CD8-positive, alpha-beta memory T cell (primary cell): Measurements from ENCODE around the gene BFSP1. TPM values are rescaled to one million over a fixed set of nuclear protein-coding genes. Genes with fewer than 3 reads are reported as not detected.

ENCODE experiments used
- CTCF ChIA-PET: fragments of 350-600 bp; sonication (Branson Sonifier 250); formaldehyde crosslinking; loops from one replicate; lab custom pipeline; 2021; ENCODE audit warnings: antibody characterized with exemption; lab: Charles Lee
- POLR2A ChIA-PET: fragments of 350-600 bp; sonication (Branson Sonifier 250); formaldehyde crosslinking; loops from one replicate; lab custom pipeline; 2021; ENCODE audit warnings: antibody characterized with exemption; lab: Charles Lee
- DNase-seq, 5 donors: peaks; one replicate each; pipeline versions ENCODE4 v3.0.0 to v3.0.0-alpha.2; 2020 to 2022; ENCODE audit warnings: mixed read lengths in 1 of 5
- H3K27ac ChIP-seq: one replicate; pipeline ENCODE4 v1.7.0; 2013; ENCODE audit warnings: low read depth, mild to moderate bottlenecking, low read length, moderate library complexity
- H3K27me3 ChIP-seq: 2 replicates; pipeline ENCODE4 v1.7.0; 2013; ENCODE audit warnings: low read length, mild to moderate bottlenecking; ENCODE audit not compliant: insufficient read depth, poor library complexity, severe bottlenecking
- H3K36me3 ChIP-seq: 2 replicates; pipeline ENCODE4 v1.7.0; 2013; ENCODE audit warnings: mild to moderate bottlenecking, low read length, moderate library complexity; ENCODE audit not compliant: insufficient read depth
- H3K4me1 ChIP-seq: 2 replicates; pipeline ENCODE4 v1.7.0; 2013; ENCODE audit warnings: mild to moderate bottlenecking, low read length, moderate library complexity; ENCODE audit not compliant: insufficient read depth
- H3K4me3 ChIP-seq: 2 replicates; pipeline ENCODE4 v1.7.0; 2013; ENCODE audit warnings: mild to moderate bottlenecking, low read length
- H3K9me3 ChIP-seq: 2 replicates; pipeline ENCODE4 v1.7.0; 2013; ENCODE audit warnings: mild to moderate bottlenecking, low read length
- H3K27ac Mint-ChIP-seq, 8 donors: one replicate each; pipeline ENCODE4 v1.8.0; 2020 to 2021; ENCODE audit warnings: mixed read lengths in 8 of 8, mild to moderate bottlenecking in 6 of 8, inconsistent platforms in 3 of 8, moderate library complexity in 3 of 8
- H3K27me3 Mint-ChIP-seq, 2 donors: one replicate each; pipeline ENCODE4 v1.8.0; 2020 to 2021; ENCODE audit warnings: mixed read lengths in 2 of 2, mild to moderate bottlenecking in 1 of 2, moderate library complexity in 1 of 2
- H3K36me3 Mint-ChIP-seq, 3 donors: one replicate each; pipeline ENCODE4 v1.8.0; 2020 to 2021; ENCODE audit warnings: mixed read lengths in 3 of 3, inconsistent platforms in 1 of 3, mild to moderate bottlenecking in 1 of 3
- H3K4me1 Mint-ChIP-seq, 3 donors: one replicate each; pipeline ENCODE4 v1.8.0; 2020 to 2021; ENCODE audit warnings: mixed read lengths in 3 of 3, inconsistent platforms in 1 of 3, mild to moderate bottlenecking in 1 of 3
- H3K4me3 Mint-ChIP-seq, 7 donors: one replicate each; pipeline ENCODE4 v1.8.0; 2020 to 2021; ENCODE audit warnings: mixed read lengths in 7 of 7, mild to moderate bottlenecking in 6 of 7, moderate library complexity in 4 of 7, inconsistent platforms in 2 of 7
- H3K9me3 Mint-ChIP-seq, 5 donors: one replicate each; pipeline ENCODE4 v1.8.0; 2020 to 2022; ENCODE audit warnings: mixed read lengths in 5 of 5, mild to moderate bottlenecking in 3 of 5, moderate library complexity in 2 of 5, inconsistent platforms in 1 of 5
- polyA plus RNA-seq: library from polyadenylated mRNA; unstranded; fragments of 300-500 nt; fragmentation: Illumina TruSeq; gene quantifications from one replicate; pipeline ENCODE4 v1.2.3, GENCODE V29; 2021
- total RNA-seq, 2 experiments: library from RNA; stranded (reverse); gene quantifications; one replicate each; pipeline ENCODE4 v1.2.3, GENCODE V29; 2021

The BFSP1 gene
- total and polyA plus RNA-seq, 3 experiments from 2014 or later: 0.24 to 1.8 (median 0.26) TPM

DNA sequence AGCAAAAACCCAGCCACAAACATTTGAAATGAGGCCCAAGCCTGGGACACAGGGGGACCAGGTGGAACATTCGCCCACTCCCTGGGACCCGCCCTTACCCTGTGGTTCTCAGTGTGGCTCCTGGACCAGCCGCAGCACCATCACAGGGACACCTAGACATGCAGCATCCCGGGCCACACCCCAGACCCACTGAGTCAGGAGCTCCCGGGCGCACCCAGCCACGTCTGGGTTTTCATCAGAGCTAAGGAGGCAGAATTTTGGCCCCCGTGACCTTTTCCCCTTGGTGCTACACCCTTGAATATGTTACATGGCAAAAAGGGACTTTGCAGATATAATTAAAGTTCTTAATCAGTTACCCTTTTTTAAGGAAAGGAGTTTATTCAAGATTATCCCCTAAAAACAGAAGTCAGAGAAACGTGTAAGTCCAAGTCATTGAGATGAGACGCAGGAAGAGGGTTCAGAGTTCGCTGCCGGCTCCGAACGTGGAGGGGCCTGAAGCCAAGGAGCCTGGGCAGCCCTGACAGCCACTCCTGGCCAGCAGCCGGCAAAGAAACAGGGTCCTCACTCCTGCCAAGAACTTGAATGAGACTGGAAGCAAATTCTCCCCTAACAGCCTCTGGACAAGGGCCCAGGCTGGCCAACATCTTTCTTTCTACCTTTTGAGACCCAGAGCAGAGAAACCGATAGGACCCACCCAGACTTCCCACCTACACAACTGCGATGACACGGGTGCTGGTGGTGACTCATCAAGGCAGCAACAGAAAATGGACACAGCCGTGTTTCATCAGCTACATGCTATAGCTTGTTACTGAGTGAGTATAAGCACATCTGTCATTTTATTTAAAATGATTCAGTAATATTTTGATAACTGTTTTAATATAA, 25.3 kb downstream of the BFSP1 start:
- Histone ChIP-seq H3K4me3 (peak overlapping the region; percentile 59), H3K9me3 (no peaks in the 10 kb centered on the region), H3K27me3 (no peaks in the 10 kb centered on the region), H3K36me3 (no peaks in the 10 kb centered on the region), H3K4me1 (peaks cover 31% of the 10 kb centered on the region), H3K27ac (peak overlapping the region; percentile 38)
- no peaks in the 10 kb centered on the region for H3K36me3 Mint-ChIP-seq
- peak overlapping the region; percentile 90 to 99 (median 95) for H3K27ac Mint-ChIP-seq
- ChIA-PET CTCF (interaction anchor here (0.9 to 4.7 kb wide), 35 partner anchors 8 to 490 kb away, joined by 3 to 36 read pairs (median 7); partner anchors contain the start of genes BFSP1, DSTN and RRBP1), POLR2A (interaction anchor here (0.6 to 1.7 kb wide), 7 partner anchors 65 to 928 kb away, joined by 3 to 13 read pairs (median 5); partner anchors contain the start of genes DSTN and SNX5)
- peaks cover 42 to 47% (median 45%) of the 10 kb centered on the region in 3 donors for H3K4me1 Mint-ChIP-seq
- peak in 4 of 5 donors; percentile 22 to 67 (median 28) for DNase-seq
- H3K27me3 Mint-ChIP-seq: peaks cover 0 to 6% of the 10 kb centered on the region in 2 donors
- no peaks in the 10 kb centered on the region for H3K9me3 Mint-ChIP-seq
- peak overlapping the region; percentile 86 to 95 (median 92) for H3K4me3 Mint-ChIP-seq

DNA sequence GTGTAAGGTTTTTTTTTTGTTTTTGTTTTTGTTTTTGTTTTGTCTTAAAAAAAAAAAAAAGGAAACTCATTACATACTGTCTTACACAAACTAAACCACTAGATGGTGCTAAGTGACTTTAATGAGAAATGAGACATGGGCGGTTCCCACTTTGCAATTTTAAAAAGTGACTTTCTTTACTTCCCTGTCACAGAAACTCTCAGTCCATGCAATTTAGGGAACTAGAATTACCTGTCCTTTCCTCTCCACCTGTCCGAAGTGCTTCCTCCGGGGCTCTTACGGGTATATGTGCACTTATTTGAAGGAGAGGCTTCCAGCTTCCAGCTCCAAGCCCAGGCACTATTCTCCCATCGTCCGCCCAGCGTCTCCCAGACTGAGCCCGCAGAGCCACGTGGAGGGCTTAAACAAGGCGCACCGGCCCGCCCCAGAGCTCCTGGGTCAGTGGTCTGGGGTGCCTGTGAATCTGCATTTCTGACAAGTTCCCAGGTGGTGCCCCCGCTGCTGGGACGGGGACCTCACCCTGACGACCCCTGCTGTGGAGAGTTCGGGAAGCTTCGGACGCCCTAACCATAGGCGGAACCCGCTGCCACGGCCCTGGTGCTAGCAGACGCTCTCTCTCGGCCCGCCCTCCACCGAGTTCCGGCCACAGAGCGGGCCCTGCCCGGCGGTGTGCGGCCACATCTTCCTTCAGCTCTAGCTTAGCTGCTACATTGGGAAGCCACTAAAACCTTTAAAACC, 26.1 kb downstream of the BFSP1 start:
- POLR2A ChIA-PET: interaction anchor here (0.6 to 1.7 kb wide), 8 partner anchors 32 to 463 kb away, joined by 3 to 5 read pairs (median 4); partner anchors contain the start of genes DSTN, RRBP1 and SNX5
- Histone ChIP-seq H3K4me1 (peaks cover 31% of the 10 kb centered on the region), H3K27me3 (no peaks in the 10 kb centered on the region), H3K27ac (peak overlapping the region; percentile 38), H3K36me3 (no peaks in the 10 kb centered on the region), H3K9me3 (no peaks in the 10 kb centered on the region), H3K4me3 (peak overlapping the region; percentile 59)
- Mint-ChIP-seq H3K4me1 (peaks cover 41 to 43% (median 42%) of the 10 kb centered on the region in 3 donors), H3K27me3 (peaks cover 0 to 6% of the 10 kb centered on the region in 2 donors), H3K4me3 (peak overlapping the region; percentile 86 to 95 (median 92)), H3K36me3 (no peaks in the 10 kb centered on the region), H3K27ac (peak overlapping the region; percentile 90 to 99 (median 95)), H3K9me3 (no peaks in the 10 kb centered on the region)
- peak; percentile 15 to 67 (median 54) for DNase-seq
- CTCF ChIA-PET: interaction anchor here (0.6 to 4.7 kb wide), 39 partner anchors 9 to 781 kb away, joined by 3 to 36 read pairs (median 6); partner anchors contain the start of genes BFSP1, DSTN and RRBP1

DNA sequence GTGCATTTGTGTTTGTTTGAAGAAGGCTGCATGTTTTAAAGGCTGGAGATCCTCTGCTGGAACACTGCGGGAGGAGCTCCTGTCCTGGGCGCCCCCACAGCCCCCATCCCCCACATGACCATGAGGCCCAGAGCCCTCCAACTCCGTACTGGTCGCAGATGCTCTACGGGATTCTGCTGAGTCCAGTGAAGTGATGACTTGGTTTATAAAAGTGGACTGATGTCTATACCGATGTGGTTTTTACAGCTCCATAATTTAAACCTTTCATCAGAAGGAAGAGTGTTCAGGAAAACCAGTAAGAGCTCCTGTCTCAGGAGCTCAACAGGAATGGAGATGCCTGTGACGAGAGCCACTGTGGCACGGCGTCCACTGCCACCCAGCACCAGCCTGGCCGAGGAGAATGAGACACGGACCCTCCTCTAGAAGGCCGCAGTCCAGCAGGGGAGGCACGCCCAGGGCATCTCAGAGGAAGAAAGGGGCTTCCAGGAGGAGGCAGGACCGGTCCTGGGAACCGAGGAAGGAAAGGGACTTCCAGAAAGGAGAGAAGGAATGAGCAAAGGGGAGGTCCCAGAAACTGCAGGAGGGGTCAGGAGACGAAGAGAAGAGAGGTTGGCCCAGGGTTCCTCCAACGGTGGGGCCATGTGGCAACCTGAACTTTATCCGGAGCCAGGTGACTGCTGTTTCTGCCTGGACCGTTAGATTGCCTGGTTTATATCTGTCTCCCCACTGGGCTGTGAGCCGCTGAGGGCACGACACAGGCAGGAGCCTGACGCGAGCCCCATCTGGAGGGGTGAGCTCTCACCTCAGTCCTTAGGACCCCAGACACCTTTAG, 26.9 kb downstream of the BFSP1 start:
- ChIA-PET POLR2A (interaction anchor here (0.6 to 1.7 kb wide), 4 partner anchors 32 to 178 kb away, joined by 3 to 5 read pairs (median 4); partner anchors contain the start of genes DSTN and RRBP1), CTCF (interaction anchor here (0.6 to 4.7 kb wide), 32 partner anchors 9 to 782 kb away, joined by 3 to 36 read pairs (median 5); partner anchors contain the start of genes BFSP1, DSTN and RRBP1)
- Histone ChIP-seq H3K27ac (no peak overlapping the region), H3K4me1 (peaks cover 31% of the 10 kb centered on the region), H3K4me3 (peak overlapping the region; percentile 16), H3K9me3 (no peaks in the 10 kb centered on the region), H3K27me3 (no peaks in the 10 kb centered on the region), H3K36me3 (no peaks in the 10 kb centered on the region)
- H3K27ac Mint-ChIP-seq: peak overlapping the region; percentile 87 to 99 (median 95)
- no peaks in the 10 kb centered on the region for H3K36me3 Mint-ChIP-seq
- peaks cover 41 to 43% (median 42%) of the 10 kb centered on the region in 3 donors for H3K4me1 Mint-ChIP-seq
- H3K4me3 Mint-ChIP-seq: peak overlapping the region; percentile 86 to 95 (median 92)
- peaks cover 0 to 7% of the 10 kb centered on the region in 2 donors for H3K27me3 Mint-ChIP-seq
- no peaks in the 10 kb centered on the region for H3K9me3 Mint-ChIP-seq
- DNase-seq: peak in 1 of 5 donors; percentile 13

DNA sequence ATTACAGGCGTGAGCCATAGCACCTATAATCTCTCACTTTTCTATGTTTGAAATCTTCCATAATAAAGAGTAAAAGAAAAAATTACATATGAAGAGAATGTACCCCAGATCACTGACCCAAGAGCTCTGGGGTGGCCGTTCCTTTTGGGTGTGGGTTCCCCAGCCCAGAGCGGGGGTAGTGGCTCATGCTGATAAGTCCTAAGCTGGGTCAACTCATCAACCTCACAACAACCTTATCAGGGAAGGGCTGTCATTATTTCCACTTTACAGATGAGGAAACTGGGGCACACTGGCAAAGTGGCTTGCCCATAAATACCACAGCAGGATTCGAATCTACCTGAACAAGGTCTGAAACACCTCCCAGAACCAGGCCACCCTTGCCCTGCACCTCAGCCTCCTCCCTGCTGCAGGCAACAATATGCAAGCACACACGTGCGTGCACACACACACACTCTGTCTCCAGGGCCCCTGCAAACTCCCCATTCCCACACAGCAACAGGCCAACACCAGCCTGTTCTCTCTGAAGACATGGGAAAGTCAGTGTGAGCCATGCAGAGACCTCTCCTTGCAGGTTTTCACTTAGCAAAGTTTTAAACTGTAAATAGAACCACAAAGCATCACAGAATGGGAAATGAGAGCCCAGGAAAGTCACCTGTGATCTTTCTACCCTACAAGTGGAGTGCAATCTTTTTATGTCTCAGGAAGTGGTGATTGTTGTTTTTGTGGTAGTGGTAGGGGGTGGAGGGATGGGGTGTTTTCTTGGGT, 27.7 kb downstream of the BFSP1 start:
- Mint-ChIP-seq H3K36me3 (no peaks in the 10 kb centered on the region), H3K4me3 (peak overlapping the region in 2 of 7 donors; percentile 54 to 86), H3K27me3 (peaks cover 5 to 7% of the 10 kb centered on the region in 2 donors), H3K27ac (peak overlapping the region in 4 of 8 donors; percentile 26 to 99 (median 74)), H3K9me3 (no peaks in the 10 kb centered on the region), H3K4me1 (peaks cover 41 to 43% (median 42%) of the 10 kb centered on the region in 3 donors)
- H3K27me3 ChIP-seq: no peaks in the 10 kb centered on the region
- POLR2A ChIA-PET: no interaction called here
- H3K27ac ChIP-seq: no peak overlapping the region
- no peaks in the 10 kb centered on the region for H3K9me3 ChIP-seq
- CTCF ChIA-PET: interaction anchor here (1.0 to 4.7 kb wide), 13 partner anchors 10 to 493 kb away, joined by 3 to 36 read pairs (median 11); partner anchors contain the start of gene DSTN
- H3K4me3 ChIP-seq: no peak overlapping the region
- no peak for DNase-seq
- no peaks in the 10 kb centered on the region for H3K36me3 ChIP-seq
- H3K4me1 ChIP-seq: peaks cover 31% of the 10 kb centered on the region

DNA sequence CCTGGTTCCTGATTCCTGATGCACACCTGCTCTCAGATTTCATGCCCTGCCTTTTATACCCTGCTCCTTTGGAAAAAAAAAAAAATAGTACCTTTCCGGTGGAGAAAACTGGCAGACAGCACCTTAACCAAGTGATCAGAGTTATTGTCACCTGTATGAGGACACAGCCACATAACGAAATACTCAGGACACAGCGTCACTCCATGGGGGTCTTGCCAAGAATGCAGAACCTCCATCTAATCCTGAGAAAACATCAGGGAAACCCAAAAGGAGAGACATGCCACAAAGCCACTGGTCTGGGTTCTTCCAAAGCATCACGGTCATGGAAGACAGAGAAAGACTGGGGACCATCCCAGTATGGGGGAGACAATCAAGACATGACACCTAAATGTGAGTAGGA, 29.1 kb downstream of the BFSP1 start:
- H3K9me3 Mint-ChIP-seq: no peaks in the 10 kb centered on the region
- Histone ChIP-seq H3K36me3 (no peaks in the 10 kb centered on the region), H3K9me3 (no peaks in the 10 kb centered on the region), H3K27ac (no peak overlapping the region), H3K4me1 (peaks cover 27% of the 10 kb centered on the region), H3K27me3 (no peaks in the 10 kb centered on the region), H3K4me3 (no peak overlapping the region)
- CTCF ChIA-PET: interaction anchor here (4.7 kb wide), 1 partner anchor 397 kb away, joined by 36 read pairs; no protein-coding TSS in a partner anchor
- peaks cover 36 to 38% (median 37%) of the 10 kb centered on the region in 3 donors for H3K4me1 Mint-ChIP-seq
- POLR2A ChIA-PET: no interaction called here
- H3K4me3 Mint-ChIP-seq: peak overlapping the region in 1 of 7 donors; percentile 11
- H3K27ac Mint-ChIP-seq: peak overlapping the region in 2 of 8 donors; percentile 7 to 13
- H3K27me3 Mint-ChIP-seq: peaks cover 5 to 9% of the 10 kb centered on the region in 2 donors
- H3K36me3 Mint-ChIP-seq: no peaks in the 10 kb centered on the region
- DNase-seq: no peak

DNA sequence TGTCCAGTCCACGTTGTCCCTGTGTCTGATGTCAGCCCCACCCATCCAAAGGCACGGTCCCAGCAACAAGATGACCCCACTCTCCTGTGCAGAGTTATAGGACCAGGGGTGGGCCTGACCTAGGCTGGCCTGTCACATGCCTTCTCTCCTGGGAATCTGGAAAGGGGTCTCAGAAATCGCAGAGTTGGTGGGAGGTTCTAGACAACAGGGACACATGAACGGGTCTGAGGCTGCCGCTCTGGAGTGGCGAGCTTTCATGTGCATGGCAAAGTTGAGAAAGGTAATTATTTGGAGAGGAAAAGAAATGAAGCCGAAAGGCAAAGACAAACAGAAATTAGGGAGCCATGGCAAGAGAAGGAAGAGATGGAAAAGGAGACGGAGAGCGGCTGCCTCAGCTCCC, 29.5 kb downstream of the BFSP1 start:
- ChIA-PET CTCF (no interaction called here), POLR2A (interaction anchor here (0.6 kb wide), 1 partner anchor 176 kb away, joined by 3 read pairs; no protein-coding TSS in a partner anchor)
- Histone ChIP-seq H3K4me3 (no peak overlapping the region), H3K4me1 (peaks cover 23% of the 10 kb centered on the region), H3K9me3 (no peaks in the 10 kb centered on the region), H3K27me3 (no peaks in the 10 kb centered on the region), H3K36me3 (no peaks in the 10 kb centered on the region), H3K27ac (no peak overlapping the region)
- Mint-ChIP-seq H3K27me3 (peaks cover 8 to 9% of the 10 kb centered on the region in 2 donors), H3K9me3 (no peaks in the 10 kb centered on the region), H3K4me3 (no peak overlapping the region), H3K4me1 (peaks cover 32 to 34% (median 33%) of the 10 kb centered on the region in 3 donors), H3K27ac (peak overlapping the region in 1 of 8 donors; percentile 48), H3K36me3 (no peaks in the 10 kb centered on the region)
- DNase-seq: no peak
